Measurements from ENCODE around the gene LZTS2. TPM values are rescaled to one million over a fixed set of nuclear protein-coding genes. Genes with fewer than 3 reads are reported as not detected.
A peak's percentile ranks its signal among the peaks of the same experiment; 100 is the strongest.

Gene LZTS2
- total RNA-seq, 4 donors from 2014 or later: 51.5 to 123 (median 85.2) TPM

DNA sequence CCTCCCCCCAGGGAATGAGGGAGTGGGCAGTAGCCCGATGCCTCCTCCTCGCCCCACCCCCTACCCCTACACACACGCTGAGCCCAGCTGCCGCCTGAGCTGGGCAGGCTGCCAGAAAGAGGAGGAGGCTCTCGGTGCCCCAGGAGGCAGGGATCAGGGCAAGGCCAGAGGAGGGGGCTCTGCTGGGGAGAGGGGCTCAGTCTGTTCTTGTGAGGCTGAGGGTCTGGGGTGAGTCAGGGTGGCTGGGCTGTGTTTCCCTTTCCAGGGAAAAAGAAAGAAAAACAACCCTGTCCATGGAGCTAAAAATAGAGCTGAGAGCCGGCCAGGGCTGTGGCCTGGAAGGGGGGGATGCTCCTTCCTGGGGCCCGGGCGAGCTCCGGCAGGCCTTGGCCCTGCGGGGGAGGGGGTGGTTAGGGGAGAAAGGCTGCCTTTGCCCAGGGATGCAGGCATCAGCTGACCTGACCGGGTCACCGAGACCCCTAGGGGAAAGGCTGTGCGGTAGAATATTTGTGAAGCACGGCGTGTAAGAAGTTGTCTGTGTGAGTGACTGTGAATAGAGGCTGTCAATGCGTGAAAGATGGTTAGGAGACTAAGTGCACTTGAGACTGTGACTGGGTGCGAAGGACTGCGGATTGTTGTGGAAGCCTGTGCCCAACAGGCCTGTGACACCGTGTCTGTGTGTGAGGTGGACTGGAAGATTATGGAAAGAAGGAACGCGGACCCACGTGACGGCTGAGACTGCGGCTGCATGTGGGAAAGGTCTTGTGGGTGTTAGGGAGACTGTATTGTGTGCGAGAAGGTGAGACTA is 1.2 kb upstream of the LZTS2 start:
- Histone ChIP-seq H3K27me3 (no peaks in the 10 kb centered on the region), H3K36me3 (no peaks in the 10 kb centered on the region), H3K4me1 (peaks cover 0 to 11% of the 10 kb centered on the region in 2 donors), H3K9me3 (no peaks in the 10 kb centered on the region), H3K27ac (peak overlapping the region; percentile 100), H3K4me3 (peak overlapping the region; percentile 88 to 93)
- intact Hi-C loops (cut with DNase I; ENCODE audit: low total_unique reads): no loop called here
- TF ChIP-seq POLR2A (IDR thresholded peaks at IDR 0.05): peak in 1 of 2 donors; percentile 11
- TF ChIP-seq, protein P1, sequence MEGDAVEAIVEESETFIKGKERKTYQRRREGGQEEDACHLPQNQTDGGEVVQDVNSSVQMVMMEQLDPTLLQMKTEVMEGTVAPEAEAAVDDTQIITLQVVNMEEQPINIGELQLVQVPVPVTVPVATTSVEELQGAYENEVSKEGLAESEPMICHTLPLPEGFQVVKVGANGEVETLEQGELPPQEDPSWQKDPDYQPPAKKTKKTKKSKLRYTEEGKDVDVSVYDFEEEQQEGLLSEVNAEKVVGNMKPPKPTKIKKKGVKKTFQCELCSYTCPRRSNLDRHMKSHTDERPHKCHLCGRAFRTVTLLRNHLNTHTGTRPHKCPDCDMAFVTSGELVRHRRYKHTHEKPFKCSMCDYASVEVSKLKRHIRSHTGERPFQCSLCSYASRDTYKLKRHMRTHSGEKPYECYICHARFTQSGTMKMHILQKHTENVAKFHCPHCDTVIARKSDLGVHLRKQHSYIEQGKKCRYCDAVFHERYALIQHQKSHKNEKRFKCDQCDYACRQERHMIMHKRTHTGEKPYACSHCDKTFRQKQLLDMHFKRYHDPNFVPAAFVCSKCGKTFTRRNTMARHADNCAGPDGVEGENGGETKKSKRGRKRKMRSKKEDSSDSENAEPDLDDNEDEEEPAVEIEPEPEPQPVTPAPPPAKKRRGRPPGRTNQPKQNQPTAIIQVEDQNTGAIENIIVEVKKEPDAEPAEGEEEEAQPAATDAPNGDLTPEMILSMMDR (IDR thresholded peaks at IDR 0.05): no peak
- DNase-seq: peak; percentile 85 to 88

DNA sequence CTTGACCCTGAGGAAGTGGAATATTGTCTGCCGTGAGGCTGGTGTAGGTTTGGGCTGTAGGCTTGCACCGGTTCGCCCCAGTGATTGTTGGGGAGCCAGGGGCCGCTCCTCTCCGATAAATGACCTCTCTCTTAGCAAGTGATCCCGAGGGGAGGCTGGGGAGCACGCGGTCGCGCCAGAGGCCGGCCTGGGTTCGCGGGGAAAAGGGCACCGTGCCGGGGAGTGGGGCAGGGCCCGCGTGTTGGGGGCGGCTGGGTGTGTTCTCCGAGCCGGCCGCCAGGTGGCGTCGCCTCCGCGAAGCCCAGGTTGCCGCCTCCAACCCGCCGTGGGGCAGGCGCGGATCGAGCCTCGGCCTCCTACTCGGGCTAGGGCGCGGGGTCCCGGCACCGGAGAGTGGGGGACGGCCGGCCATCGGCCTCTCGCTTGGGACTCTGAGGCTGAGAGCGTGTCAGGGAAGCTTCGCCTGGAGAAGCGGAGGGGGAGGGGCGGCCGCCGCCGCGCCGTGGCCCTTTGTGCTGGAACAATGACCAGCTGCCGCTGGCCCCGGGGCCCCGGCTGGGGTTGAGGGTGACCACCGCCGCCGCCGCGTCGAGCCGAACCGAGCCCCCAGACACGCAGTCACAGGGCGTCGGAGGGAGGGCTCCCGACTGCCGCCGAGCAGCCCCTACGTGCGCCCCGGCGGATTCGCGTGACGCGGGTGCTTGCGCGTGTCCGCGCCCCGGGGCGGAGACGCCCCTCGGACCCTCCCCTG is 442 bp upstream of the LZTS2 start:
- no peaks in the 10 kb centered on the region for H3K36me3 ChIP-seq
- TF ChIP-seq POLR2A (IDR thresholded peaks at IDR 0.05): peak; percentile 93 to 99
- TF ChIP-seq, protein P1 (IDR thresholded peaks at IDR 0.05): peak; percentile 88 to 97 (median 94)
- DNase-seq: peak; percentile 77 to 87
- no peaks in the 10 kb centered on the region for H3K27me3 ChIP-seq
- peaks cover 0 to 11% of the 10 kb centered on the region in 2 donors for H3K4me1 ChIP-seq
- intact Hi-C loops (cut with DNase I; ENCODE audit: low total_unique reads): no loop called here
- no peaks in the 10 kb centered on the region for H3K9me3 ChIP-seq
- H3K27ac ChIP-seq: peak overlapping the region; percentile 100
- peak overlapping the region; percentile 88 to 93 for H3K4me3 ChIP-seq

DNA sequence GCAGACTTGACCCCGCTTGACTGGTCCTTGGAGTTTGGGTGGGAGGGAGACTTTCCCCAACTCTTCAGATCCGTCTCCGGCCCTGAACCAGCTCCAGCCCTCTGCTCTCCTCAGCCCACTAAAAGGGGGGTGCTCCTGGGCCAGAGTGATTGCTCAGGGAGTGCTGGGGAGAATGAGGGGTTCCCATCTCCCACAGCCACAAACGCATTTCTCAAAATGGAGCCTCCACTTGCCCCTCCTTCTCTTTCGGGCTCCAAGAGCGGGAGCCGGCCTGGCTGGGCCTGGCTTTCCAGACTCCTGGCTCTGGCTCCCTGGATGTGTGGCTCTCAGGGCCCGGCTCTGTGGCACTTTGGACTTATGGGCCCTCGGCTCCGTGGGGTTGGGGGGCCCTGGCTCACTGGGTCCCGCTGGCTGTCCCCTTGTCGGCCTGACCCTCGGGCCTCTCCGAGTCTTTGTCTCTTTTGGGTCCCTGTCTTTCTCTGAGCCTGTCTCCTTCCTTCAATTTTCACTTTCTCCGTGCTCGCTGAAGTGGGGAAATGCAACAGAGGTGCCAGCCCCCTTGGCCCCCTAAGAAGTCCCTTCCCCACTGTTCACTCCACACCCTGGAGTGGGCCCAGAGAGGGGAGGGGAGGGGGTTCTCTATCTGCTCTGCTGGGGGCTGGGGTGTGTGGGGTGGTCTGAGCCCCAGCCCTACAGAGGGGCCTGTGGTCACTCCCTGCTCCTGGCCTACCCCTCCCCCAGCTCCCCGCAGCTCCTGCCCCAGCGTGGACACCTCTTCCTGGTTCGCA is 713 bp downstream of the LZTS2 start:
- peak in 1 of 2 donors; percentile 40 for DNase-seq
- intact Hi-C loops (cut with DNase I; ENCODE audit: low total_unique reads): no loop called here
- H3K9me3 ChIP-seq: no peaks in the 10 kb centered on the region
- H3K36me3 ChIP-seq: no peaks in the 10 kb centered on the region
- peak overlapping the region; percentile 100 for H3K27ac ChIP-seq
- H3K27me3 ChIP-seq: no peaks in the 10 kb centered on the region
- peak overlapping the region; percentile 88 to 93 for H3K4me3 ChIP-seq
- peaks cover 0 to 11% of the 10 kb centered on the region in 2 donors for H3K4me1 ChIP-seq
- TF ChIP-seq POLR2A (IDR thresholded peaks at IDR 0.05): no peak

DNA sequence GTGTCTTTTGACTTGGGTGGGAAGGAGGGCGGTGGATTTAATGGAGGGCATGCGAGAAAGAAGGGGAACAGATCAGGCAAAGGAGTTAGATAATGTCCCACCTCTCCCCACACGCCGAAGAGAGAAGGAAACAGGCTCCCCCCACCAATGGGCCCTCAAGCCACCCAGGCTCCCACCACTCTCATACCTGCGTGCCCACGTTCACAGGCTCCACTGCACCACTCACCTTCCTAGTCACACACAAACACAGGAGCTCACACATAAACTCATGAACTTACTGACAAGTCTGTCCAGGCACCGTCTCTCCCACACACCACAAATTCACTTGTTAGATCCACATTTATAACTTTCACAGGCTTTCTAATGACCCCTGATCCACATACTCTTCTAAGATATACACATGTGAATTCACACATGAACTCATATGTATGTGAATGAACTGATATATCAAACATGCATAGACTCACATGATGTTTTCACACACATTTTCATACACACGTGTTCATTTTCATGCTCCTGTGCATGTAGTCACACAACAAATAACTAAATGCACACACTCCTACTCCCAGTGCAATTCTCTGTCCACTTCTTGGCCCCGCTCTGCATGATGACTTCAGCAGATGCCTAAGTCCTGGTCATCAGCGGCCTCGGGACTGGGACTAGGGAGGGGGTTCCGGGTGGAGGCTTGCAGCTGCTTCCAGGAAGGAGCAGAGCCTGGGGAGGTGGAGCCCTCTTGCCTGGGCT is 1.5 kb downstream of the LZTS2 start:
- peak; percentile 90 to 95 for DNase-seq
- peak; percentile 80 to 89 for TF ChIP-seq POLR2A (IDR thresholded peaks at IDR 0.05)
- TF ChIP-seq, protein P1 (IDR thresholded peaks at IDR 0.05): peak in 2 of 4 experiments; percentile 8 to 16
- Histone ChIP-seq H3K36me3 (no peaks in the 10 kb centered on the region), H3K27me3 (no peaks in the 10 kb centered on the region), H3K4me3 (peak overlapping the region; percentile 88 to 93), H3K4me1 (peaks cover 0 to 11% of the 10 kb centered on the region in 2 donors), H3K9me3 (no peaks in the 10 kb centered on the region), H3K27ac (peak overlapping the region; percentile 100)
- intact Hi-C loops (cut with DNase I; ENCODE audit: low total_unique reads): no loop called here

DNA sequence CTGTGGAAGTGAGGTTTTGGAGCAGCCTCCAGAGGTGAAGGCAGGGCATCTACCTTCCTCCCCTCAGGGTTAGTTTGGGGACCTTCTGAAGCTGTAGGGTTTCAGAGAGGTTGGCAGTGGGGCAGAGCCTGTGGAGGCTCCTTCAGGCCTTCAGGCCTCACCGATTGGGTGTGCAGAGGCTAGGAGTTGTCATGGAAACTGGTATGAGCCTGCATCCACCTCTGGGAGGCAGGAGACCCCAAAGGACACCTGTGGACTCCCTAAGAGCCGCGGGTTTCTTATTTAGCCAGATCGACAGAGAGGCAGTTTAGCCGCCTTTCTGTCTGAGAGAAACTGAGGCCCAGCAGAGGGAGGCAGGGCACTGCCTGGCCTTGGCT is 2.0 kb downstream of the LZTS2 start:
- no peak for DNase-seq

More for the DNA sequence above, 2.0 kb downstream of the LZTS2 start:
- Histone ChIP-seq H3K27ac (peak overlapping the region; percentile 100), H3K4me3 (peak overlapping the region; percentile 8 to 88), H3K9me3 (no peaks in the 10 kb centered on the region), H3K36me3 (no peaks in the 10 kb centered on the region), H3K4me1 (peaks cover 0 to 11% of the 10 kb centered on the region in 2 donors), H3K27me3 (no peaks in the 10 kb centered on the region)
- intact Hi-C loops (cut with DNase I; ENCODE audit: low total_unique reads): no loop called here
- TF ChIP-seq POLR2A (IDR thresholded peaks at IDR 0.05): no peak

All from uterus (tissue), 4 donors.